ENCODE measurements around the gene LTO1. TPM values are rescaled to one million over a fixed set of nuclear protein-coding genes. Genes with fewer than 3 reads are reported as not detected.

LTO1 gene
- total and polyA plus RNA-seq, 2 of the 13 experiments (the other 11 are each of a cell fraction or from before 2014, with no cell fraction given) = 11.8 to 15.0 TPM

DNA sequence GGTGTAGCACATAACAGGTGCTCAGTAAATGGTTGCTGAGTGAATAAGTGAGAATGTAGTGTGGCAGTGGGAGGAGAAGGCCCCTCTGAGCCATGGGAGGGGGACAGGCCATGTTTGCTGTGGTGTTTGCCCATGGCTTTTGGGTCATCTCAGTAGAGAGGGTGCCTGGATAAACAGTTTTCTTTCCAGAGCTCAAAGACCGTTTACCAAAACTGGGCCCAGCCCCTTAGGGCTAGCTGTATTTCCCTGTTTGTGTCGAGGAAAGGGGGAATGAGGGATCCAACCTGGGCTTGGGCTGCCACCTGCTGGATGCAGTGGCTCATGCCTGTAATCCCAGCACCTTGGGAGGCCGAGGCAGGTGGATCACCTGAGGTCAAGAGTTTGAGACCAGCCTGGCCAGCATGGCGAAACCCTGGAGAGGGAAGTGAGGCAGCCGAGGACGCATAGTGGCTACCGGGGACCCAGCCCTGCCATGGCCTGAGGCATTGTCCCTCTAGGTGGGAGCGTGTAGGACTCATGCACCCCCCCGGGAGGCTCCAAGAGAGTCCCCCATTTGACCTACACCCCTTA is 8.7 kb upstream of the LTO1 start (continued):
- TF ChIP-seq, protein P1, sequence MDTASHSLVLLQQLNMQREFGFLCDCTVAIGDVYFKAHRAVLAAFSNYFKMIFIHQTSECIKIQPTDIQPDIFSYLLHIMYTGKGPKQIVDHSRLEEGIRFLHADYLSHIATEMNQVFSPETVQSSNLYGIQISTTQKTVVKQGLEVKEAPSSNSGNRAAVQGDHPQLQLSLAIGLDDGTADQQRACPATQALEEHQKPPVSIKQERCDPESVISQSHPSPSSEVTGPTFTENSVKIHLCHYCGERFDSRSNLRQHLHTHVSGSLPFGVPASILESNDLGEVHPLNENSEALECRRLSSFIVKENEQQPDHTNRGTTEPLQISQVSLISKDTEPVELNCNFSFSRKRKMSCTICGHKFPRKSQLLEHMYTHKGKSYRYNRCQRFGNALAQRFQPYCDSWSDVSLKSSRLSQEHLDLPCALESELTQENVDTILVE (CRISPR knock-in tag; IDR thresholded peaks at IDR 0.05) = 0 out of 2 replicates have a peak, but pooled peaks have one; percentile 34
- TF ChIP-seq MYC (CRISPR knock-in tag; IDR thresholded peaks at IDR 0.05; ENCODE audit: borderline replicate concordance) = no peak
- TF ChIP-seq RFX3 (CRISPR knock-in tag; IDR thresholded peaks at IDR 0.05) = no peak
- TF ChIP-seq MED1 (CRISPR knock-in tag; IDR thresholded peaks at IDR 0.05) = 0 out of 2 replicates have a peak, but pooled peaks have one; percentile 28
- TF ChIP-seq SNAPC2 (CRISPR knock-in tag; IDR thresholded peaks at IDR 0.05) = no peak
- TF ChIP-seq, protein P2, sequence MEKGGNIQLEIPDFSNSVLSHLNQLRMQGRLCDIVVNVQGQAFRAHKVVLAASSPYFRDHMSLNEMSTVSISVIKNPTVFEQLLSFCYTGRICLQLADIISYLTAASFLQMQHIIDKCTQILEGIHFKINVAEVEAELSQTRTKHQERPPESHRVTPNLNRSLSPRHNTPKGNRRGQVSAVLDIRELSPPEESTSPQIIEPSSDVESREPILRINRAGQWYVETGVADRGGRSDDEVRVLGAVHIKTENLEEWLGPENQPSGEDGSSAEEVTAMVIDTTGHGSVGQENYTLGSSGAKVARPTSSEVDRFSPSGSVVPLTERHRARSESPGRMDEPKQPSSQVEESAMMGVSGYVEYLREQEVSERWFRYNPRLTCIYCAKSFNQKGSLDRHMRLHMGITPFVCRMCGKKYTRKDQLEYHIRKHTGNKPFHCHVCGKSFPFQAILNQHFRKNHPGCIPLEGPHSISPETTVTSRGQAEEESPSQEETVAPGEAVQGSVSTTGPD (CRISPR knock-in tag; IDR thresholded peaks at IDR 0.05) = peak; percentile 98
- TF ChIP-seq, protein P3, sequence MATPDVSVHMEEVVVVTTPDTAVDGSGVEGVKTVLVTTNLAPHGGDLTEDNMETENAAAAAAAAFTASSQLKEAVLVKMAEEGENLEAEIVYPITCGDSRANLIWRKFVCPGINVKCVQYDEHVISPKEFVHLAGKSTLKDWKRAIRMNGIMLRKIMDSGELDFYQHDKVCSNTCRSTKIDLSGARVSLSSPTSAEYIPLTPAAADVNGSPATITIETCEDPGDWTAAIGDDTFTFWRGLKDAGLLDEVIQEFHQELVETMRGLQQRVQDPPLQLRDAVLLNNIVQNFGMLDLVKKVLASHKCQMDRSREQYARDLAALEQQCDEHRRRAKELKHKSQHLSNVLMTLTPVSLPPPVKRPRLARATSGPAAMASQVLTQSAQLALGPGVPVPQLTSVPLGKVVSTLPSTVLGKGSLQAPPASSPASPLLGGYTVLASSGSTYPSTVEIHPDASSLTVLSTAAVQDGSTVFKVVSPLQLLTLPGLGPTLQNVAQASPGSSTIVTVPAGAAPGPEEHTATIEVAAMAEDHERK (CRISPR knock-in tag; IDR thresholded peaks at IDR 0.05; ENCODE audit: low read depth) = no peak
- TF ChIP-seq, protein P4, sequence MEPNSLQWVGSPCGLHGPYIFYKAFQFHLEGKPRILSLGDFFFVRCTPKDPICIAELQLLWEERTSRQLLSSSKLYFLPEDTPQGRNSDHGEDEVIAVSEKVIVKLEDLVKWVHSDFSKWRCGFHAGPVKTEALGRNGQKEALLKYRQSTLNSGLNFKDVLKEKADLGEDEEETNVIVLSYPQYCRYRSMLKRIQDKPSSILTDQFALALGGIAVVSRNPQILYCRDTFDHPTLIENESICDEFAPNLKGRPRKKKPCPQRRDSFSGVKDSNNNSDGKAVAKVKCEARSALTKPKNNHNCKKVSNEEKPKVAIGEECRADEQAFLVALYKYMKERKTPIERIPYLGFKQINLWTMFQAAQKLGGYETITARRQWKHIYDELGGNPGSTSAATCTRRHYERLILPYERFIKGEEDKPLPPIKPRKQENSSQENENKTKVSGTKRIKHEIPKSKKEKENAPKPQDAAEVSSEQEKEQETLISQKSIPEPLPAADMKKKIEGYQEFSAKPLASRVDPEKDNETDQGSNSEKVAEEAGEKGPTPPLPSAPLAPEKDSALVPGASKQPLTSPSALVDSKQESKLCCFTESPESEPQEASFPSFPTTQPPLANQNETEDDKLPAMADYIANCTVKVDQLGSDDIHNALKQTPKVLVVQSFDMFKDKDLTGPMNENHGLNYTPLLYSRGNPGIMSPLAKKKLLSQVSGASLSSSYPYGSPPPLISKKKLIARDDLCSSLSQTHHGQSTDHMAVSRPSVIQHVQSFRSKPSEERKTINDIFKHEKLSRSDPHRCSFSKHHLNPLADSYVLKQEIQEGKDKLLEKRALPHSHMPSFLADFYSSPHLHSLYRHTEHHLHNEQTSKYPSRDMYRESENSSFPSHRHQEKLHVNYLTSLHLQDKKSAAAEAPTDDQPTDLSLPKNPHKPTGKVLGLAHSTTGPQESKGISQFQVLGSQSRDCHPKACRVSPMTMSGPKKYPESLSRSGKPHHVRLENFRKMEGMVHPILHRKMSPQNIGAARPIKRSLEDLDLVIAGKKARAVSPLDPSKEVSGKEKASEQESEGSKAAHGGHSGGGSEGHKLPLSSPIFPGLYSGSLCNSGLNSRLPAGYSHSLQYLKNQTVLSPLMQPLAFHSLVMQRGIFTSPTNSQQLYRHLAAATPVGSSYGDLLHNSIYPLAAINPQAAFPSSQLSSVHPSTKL (CRISPR knock-in tag; IDR thresholded peaks at IDR 0.05) = 0 out of 2 replicates have a peak, but pooled peaks have one; percentile 16
- TF ChIP-seq, protein P5, sequence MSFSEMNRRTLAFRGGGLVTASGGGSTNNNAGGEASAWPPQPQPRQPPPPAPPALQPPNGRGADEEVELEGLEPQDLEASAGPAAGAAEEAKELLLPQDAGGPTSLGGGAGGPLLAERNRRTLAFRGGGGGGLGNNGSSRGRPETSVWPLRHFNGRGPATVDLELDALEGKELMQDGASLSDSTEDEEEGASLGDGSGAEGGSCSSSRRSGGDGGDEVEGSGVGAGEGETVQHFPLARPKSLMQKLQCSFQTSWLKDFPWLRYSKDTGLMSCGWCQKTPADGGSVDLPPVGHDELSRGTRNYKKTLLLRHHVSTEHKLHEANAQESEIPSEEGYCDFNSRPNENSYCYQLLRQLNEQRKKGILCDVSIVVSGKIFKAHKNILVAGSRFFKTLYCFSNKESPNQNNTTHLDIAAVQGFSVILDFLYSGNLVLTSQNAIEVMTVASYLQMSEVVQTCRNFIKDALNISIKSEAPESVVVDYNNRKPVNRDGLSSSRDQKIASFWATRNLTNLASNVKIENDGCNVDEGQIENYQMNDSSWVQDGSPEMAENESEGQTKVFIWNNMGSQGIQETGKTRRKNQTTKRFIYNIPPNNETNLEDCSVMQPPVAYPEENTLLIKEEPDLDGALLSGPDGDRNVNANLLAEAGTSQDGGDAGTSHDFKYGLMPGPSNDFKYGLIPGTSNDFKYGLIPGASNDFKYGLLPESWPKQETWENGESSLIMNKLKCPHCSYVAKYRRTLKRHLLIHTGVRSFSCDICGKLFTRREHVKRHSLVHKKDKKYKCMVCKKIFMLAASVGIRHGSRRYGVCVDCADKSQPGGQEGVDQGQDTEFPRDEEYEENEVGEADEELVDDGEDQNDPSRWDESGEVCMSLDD (CRISPR knock-in tag; IDR thresholded peaks at IDR 0.05; ENCODE audit: borderline replicate concordance) = no peak
- no peak for TF ChIP-seq KDM5A (IDR thresholded peaks at IDR 0.05; ENCODE audit: borderline replicate concordance, low read length)
- TF ChIP-seq ZNF724P (CRISPR knock-in tag; IDR thresholded peaks at IDR 0.05; ENCODE audit: borderline replicate concordance) = no peak
- no peak for TF ChIP-seq ZNF10 (CRISPR knock-in tag; IDR thresholded peaks at IDR 0.05; ENCODE audit: borderline replicate concordance, low read depth)
- peak; percentile 23; the same call in 1 of the 2 replicates for TF ChIP-seq ZBTB7B (CRISPR knock-in tag; IDR thresholded peaks at IDR 0.05)
- TF ChIP-seq, protein P6, sequence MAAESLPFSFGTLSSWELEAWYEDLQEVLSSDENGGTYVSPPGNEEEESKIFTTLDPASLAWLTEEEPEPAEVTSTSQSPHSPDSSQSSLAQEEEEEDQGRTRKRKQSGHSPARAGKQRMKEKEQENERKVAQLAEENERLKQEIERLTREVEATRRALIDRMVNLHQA (CRISPR knock-in tag; IDR thresholded peaks at IDR 0.05) = no peak
- peak; percentile 53; the same call in 1 of the 2 replicates for TF ChIP-seq ELF1 (CRISPR knock-in tag; IDR thresholded peaks at IDR 0.05)
- no peak for TF ChIP-seq MTA1 (CRISPR knock-in tag; IDR thresholded peaks at IDR 0.05; ENCODE audit: borderline replicate concordance)
- no peak for TF ChIP-seq KDM4B (CRISPR knock-in tag; IDR thresholded peaks at IDR 0.05)

All from HepG2 (cell line).